Stimulated activated CD8-positive, alpha-beta memory T cell treated with anti-CD3 and anti-CD28 coated beads, Interleukin-2, amount 100 ng/mL, for 48 hours (primary cell): ENCODE measurements around the gene PRKCA.
"Not testable (repeated sequence)": the region's sequence is repeated elsewhere in the genome, so short reads cannot be mapped to it uniquely, and the experiment has no call there.

Experiments used
- DNase-seq, 2 donors: peaks; one replicate each; pipeline ENCODE4 v3.0.0-alpha.2; 2020; ENCODE audit warnings: low read depth in 2 of 2

The PRKCA gene

DNA sequence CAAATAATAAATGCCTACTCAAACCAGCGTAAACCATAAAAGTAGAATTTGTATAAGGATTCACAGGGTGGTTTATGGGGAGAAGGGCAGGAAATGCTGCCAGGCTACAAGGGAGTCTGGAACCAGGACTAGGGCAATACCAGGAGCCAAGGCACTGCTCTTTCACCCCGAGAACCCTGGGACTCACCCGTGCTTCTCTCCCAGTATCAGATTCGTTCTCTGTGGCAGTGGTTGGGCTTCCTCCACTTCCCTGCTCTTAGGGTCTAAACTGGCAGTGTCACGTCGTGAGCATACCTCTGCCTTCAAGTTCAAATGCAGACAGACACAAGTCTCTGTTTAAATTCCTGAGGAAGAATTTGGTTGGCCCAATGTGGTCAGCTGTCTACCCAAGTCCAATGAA lies 49.3 kb downstream of the PRKCA start:
- DNase-seq = no peak

DNA sequence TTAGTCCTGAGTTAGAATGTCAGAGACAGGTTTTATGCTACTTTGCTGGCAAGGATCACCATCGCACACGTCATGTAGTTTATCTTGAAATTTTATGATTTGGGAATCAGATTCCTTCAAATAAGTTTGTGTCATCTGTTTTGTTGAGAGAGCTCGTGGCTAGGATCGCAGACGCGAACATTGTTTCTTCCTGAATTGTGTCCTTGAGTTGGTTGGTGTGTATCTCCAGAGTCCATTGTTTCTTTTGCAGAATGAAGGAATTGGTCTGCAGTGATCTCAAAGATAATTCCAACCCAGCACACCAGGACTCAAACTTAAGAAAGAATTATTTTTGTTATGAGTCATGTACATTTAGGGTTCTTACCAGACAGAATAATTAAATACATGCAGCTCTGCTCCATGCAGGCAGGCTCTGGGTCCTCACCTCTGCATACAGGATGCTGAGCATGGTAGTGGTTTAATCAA lies 51.6 kb downstream of the PRKCA start:
- DNase-seq = no peak

- DNase-seq = no peak
These were observed 52.1 kb downstream of the PRKCA start for GRCh38 chr17:66354472-66354871.

DNA sequence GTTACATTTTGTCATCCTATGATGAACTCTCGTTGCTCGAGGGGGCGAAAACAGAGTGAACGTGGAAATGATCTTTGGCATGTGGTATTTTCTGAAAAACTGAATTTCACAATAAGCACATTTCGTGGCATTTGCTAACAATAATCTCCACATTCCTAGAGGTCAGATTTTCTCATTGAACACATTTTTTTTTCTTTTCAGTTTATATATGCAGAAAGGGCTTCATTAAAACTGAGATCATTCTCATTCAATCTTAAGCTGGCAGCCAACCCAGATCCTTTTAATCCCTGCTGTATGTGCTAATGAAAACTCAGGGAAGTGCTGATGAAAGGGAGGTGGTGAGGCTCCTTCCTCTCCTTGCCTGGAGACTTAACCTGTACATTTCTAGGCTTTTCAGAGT lies 52.6 kb downstream of the PRKCA start:
- no peak for DNase-seq

DNA sequence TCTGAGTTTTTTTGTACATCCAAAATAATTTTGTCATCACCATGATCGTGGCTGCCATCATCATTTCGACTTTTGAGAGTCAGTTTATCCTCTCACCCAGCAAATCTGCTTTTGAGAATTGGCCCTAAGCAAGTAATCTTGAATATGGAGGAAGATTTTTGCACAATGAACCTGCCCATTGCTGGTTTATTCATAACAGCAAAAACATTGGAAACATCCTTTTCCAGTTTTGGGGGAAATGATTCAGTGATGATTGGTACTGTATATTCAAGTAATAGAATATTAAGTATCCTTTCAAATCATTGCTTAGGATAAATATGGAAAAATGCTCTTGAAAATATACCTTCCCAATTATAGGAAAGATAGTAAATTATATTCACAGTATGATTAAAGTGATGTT lies 53.1 kb downstream of the PRKCA start:
- DNase-seq = no peak

DNA sequence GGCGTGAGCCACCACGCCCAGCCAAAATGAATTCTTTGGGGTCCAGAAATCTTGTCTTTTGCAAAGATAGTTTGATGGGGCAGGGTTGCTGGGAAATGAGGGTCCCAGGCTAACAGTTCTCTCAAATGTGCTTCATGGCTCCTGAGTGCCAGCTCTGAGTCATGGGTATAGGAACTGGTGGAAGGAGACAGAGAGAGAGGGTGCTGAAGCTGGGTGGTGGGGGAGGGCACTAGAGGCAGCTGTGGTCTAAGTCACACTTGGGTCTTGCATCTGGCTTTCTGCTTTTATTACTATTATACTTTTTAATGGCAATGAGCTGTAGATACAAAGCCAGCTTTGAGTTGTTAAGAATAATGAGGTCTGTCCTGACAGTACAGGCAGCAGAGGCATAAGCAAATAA lies 54.6 kb downstream of the PRKCA start:
- no peak for DNase-seq

- DNase-seq = no peak
These were observed 56.9 kb downstream of the PRKCA start for GRCh38 chr17:66359351-66359750.

DNA sequence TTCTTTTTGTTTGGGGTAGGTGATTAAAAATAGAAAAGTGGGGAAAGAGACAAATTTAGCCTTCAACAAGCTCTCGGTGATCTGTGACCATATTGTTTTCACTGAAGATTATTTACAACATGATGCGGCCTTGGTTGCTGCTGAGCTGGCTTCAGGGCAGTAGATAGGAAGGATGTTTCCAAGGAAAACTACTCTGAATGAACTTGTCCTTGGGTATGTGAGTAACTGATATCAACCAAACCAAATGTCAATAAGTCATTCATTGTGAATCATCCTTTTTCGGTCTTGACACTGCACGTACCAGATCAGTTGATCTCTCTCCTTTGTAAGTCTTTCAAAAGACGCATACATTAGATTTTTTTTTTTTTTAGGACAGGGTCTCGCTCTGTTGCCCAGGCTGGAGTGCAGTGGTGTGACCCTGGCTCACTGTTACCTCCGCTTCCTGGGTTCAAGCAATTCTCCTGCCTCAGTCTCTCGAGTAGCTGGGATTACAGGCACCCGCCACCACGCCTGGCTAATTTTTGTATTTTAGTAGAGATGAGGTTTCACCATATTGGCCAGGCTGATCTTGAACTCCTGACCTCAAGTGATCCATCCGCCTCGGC lies 58.6 kb downstream of the PRKCA start:
- not testable (repeated sequence) for DNase-seq

- peak; percentile 10 to 29 for DNase-seq
These were observed 62.1 kb downstream of the PRKCA start for GRCh38 chr17:66364508-66364907.

- DNase-seq = no peak
These were observed 62.6 kb downstream of the PRKCA start for GRCh38 chr17:66364990-66365490.

DNA sequence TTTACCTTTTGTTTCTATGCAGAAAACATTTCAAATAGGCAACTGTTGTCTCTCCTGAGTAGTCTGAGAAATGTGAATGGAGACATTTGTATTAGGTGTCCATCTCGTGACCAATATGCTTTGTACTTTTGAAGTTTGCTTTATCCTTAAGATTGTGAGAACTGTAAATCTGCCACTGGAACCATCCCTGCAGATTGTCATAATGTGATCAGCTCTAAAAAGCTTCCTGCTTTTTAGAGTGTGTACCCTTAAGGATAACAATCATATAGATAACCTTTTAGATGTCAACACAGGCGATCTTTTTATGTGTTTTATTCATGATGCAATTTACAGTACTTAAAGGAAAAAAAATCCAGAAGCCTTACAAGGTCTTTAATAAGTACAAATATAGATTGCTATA lies 63.5 kb downstream of the PRKCA start:
- no peak for DNase-seq

GRCh38 chr17:66367107-66367506 lies 64.7 kb downstream of the PRKCA start:
- no peak for DNase-seq

- no peak for DNase-seq
These were observed 67.4 kb downstream of the PRKCA start for GRCh38 chr17:66369830-66370229.

GRCh38 chr17:66371561-66371960 lies 69.1 kb downstream of the PRKCA start:
- no peak for DNase-seq

GRCh38 chr17:66372182-66372581 lies 69.8 kb downstream of the PRKCA start:
- DNase-seq = no peak

DNA sequence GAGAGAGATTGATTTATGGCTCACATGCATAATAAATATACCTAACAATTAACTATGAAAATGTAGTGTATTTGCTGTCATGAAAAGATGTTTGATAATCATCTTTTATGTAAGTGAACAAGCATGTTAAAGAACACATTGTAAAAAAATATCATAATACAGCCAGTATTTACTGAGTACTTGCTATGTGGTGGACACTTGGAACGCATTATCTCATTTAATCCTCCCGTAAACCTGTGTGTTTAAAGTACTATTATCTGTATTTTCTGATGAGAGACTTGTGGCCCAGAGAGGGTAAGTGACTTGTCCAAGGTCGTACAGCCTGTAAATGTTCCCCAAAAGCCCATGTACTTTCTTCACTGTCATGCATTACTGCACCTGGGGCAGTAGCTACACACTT lies 70.7 kb downstream of the PRKCA start:
- no peak for DNase-seq

DNA sequence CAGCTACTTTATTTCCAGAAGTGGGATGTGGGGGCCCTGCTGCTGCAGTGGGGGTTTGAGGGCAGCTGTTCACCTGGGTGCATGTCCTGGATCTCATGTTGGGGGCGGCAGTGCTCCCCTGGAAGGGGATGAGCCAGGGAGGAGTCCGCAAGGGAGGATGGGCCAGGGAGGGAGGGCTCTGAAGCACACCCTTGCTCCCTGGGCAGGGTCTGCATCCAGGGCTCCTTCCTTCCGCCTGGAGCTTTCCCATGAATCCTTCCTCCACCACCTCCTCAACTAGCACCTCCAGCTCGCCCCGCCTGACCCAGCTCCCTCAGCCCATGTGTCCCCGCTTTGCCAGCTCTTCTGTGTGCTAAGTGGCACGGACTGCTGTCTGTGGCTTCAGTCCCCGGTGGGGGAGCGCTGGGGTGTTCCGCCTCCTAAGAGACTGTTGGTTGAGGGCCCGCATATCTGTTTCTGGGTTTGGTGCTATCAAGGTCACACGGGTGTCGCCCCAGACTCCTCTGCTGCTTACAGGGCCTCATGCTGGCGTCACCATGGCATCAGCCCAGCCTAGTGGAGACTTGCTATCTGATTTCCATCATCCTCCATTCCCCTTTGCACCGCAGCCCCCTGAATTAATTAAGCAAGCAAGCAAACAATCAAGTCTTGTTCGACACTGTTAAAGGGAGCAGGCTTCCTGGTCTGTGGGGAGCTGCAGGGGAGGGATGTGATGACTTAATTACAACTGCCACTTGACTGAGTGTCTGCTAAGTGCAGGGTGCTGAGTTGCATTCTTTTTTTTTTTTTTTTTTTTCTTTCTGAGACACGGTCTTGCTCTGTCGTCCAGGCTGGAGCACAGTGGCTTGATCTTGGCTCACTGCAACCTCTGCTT lies 71.8 kb downstream of the PRKCA start:
- peak; percentile 39 to 60 for DNase-seq

GRCh38 chr17:66375121-66375520 lies 72.7 kb downstream of the PRKCA start:
- DNase-seq = no peak

DNA sequence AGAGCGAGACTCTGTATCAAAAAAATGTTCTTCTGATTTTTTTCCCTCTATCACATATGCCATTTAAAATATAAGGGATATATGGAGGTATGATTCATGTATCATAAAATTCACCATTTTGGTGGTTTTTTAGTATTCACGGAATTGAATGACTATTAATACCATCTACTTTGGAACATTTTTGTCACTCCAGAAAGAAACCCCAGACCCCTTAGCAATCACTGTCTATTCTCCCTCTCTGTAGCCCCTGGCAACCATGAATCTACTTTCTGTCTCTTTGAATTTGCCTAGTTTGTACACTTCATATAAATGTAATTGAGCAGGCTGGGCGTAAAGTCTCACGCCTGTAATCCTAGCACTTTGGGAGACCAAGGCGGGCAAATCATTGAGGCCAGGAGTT lies 75.9 kb downstream of the PRKCA start:
- DNase-seq = no peak

DNA sequence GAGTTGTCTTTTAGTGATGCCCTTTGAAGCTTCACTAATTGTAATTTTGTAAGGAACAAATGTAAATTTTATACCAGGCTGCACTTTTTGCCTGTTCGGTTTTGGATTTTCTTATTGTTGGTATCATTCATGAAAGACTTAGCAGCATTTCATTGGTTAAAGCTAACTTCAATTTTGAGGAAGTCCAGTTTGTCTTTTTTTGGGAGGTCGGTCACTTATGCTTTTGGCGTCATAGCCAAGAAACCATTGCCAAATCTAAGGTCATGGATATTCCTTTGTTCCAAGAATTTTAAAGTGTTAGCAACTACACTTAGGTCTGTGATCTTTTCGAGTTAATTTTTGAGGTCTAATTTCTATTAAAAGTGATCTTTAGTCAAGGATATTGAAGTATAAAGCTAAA lies 77.1 kb downstream of the PRKCA start:
- no peak for DNase-seq

DNA sequence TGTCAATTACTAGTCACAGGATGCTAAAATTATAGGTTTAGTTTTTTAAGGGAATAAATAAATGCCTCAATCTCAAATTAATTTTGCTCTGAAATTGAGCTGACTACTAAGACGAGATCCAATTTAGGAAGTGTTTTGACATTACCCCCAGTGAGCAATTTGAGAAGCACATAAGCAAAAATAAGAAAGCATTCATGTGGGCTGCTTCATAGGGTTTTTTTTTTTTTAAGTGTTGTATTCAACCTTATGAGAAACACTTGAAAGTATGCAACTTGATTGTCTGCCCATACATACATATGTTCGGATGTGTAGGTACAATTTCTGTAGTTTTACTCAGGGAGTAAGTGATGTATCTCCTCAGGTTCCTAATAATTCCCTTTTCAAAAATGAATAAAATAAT lies 77.6 kb downstream of the PRKCA start:
- no peak for DNase-seq

- no peak for DNase-seq
These were observed 79.4 kb downstream of the PRKCA start for GRCh38 chr17:66381701-66382362.

DNA sequence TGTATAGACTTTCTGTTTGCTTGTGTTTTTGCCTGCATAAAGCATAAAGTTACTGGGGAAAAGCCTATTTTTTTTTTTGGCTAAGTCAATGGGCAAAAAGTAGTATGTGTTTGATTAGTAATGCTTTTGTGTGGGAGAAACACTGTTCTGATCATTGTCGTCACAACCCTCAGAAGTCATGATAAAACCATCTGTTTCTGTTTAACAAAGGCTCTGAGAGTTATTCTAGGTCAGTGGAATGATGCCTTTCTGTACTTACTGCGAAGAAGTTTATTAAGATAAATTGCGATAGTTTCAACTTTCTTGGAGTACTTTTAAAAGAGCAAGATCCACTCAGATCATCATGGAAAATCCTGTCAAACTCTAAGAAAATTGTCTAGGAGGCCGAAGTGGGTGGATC lies 80.9 kb downstream of the PRKCA start:
- no peak for DNase-seq
